Neural cell (in vitro differentiated cells): Measurements from ENCODE around the gene ZNF717. TPM values are rescaled to one million over a fixed set of nuclear protein-coding genes. Genes with fewer than 3 reads are reported as not detected.
"Not testable (repeated sequence)": the region's sequence is repeated elsewhere in the genome, so short reads cannot be mapped to it uniquely, and the experiment has no call there.

ENCODE experiments used
- H2AFZ ChIP-seq: fragments of 200-600, 300-800 bp; sonication (generic), shearing (Covaris generic); 2 replicates; pipeline ENCODE4 v1.6.0; 2014; ENCODE audit warnings: low read depth, mild to moderate bottlenecking, antibody characterized with exemption, low read length, moderate library complexity
- H3F3A ChIP-seq: fragments of 200-600 bp; shearing (Covaris generic); 2 replicates; pipeline ENCODE4 v1.6.1; 2016; ENCODE audit warnings: mild to moderate bottlenecking, moderate library complexity, mixed read lengths, antibody characterized with exemption, low read length; ENCODE audit not compliant: insufficient read depth, poor library complexity, severe bottlenecking
- H3K27ac ChIP-seq: fragments of 200-600, 300-800 bp; sonication (generic), shearing (Covaris generic); 2 replicates; pipeline ENCODE4 v1.5.1; 2014; ENCODE audit warnings: mild to moderate bottlenecking, low read length, moderate library complexity
- H3K27me3 ChIP-seq: fragments of 300-800, 200-600 bp; sonication (generic), shearing (Covaris generic); 2 replicates; pipeline ENCODE4 v1.6.0; 2014; ENCODE audit warnings: mild to moderate bottlenecking, low read depth, low read length, moderate library complexity; ENCODE audit not compliant: insufficient read depth
- H3K36me3 ChIP-seq: fragments of 300-800, 200-600 bp; sonication (generic), shearing (Covaris generic); 2 replicates; pipeline ENCODE4 v1.5.1; 2014; ENCODE audit warnings: mild to moderate bottlenecking, antibody characterized with exemption, low read length, moderate library complexity; ENCODE audit not compliant: insufficient read depth
- H3K4me2 ChIP-seq: fragments of 300-800, 200-600 bp; sonication (generic), shearing (Covaris generic); 2 replicates; pipeline ENCODE4 v1.6.0; 2014; ENCODE audit warnings: mild to moderate bottlenecking, low read length
- H3K4me3 ChIP-seq: fragments of 300-800, 200-600 bp; sonication (generic), shearing (Covaris generic); 2 replicates; pipeline ENCODE4 v1.5.1; 2014; ENCODE audit warnings: mild to moderate bottlenecking, low read length, moderate library complexity
- H3K79me2 ChIP-seq: fragments of 200-600 bp; shearing (Covaris generic); replicated peaks from 2 replicates; pipeline ENCODE4 v1.6.0; 2014; ENCODE audit warnings: mild to moderate bottlenecking, low read length, moderate library complexity; ENCODE audit not compliant: insufficient read depth
- H3K9ac ChIP-seq: fragments of 300-800, 200-600 bp; sonication (generic), shearing (Covaris generic); 2 replicates; pipeline ENCODE4 v1.6.1; 2016; ENCODE audit warnings: mild to moderate bottlenecking, low read length, mixed read lengths
- H3K9me2 ChIP-seq: fragments of 200-600 bp; shearing (Covaris generic); 2 replicates; pipeline ENCODE4 v1.6.1; 2016; ENCODE audit warnings: mild to moderate bottlenecking, low read length, mixed read lengths; ENCODE audit not compliant: insufficient read depth
- H3K9me3 ChIP-seq: fragments of 200-600, 300-800 bp; sonication (generic), shearing (Covaris generic); 2 replicates; pipeline ENCODE4 v1.6.1; 2016; ENCODE audit warnings: mild to moderate bottlenecking, mixed run types, low read length, moderate library complexity, mixed read lengths
- H4K20me1 ChIP-seq: fragments of 200-600 bp; shearing (Covaris generic); 2 replicates; pipeline ENCODE4 v1.6.1; 2016; ENCODE audit warnings: mild to moderate bottlenecking, mixed run types; ENCODE audit not compliant: insufficient read depth
- CTCF ChIP-seq: fragments of 450-650 bp; IDR thresholded peaks from 2 replicates; pipeline ENCODE4 v1.5.1; 2014; ENCODE audit warnings: antibody characterized with exemption, mild to moderate bottlenecking, moderate library complexity; ENCODE audit not compliant: poor library complexity, severe bottlenecking
- EP300 ChIP-seq: fragments of 450-650 bp; conservative IDR thresholded peaks from 2 replicates; pipeline ENCODE4 v1.6.1; 2014; ENCODE audit warnings: antibody characterized with exemption, mild to moderate bottlenecking, moderate library complexity; ENCODE audit not compliant: poor library complexity, severe bottlenecking
- EZH2 ChIP-seq: fragments of 200-600, 300-800 bp; shearing (Covaris generic), sonication (generic); IDR thresholded peaks from 2 replicates; pipeline ENCODE4 v1.6.1; 2014; ENCODE audit warnings: antibody characterized with exemption, low read length, borderline replicate concordance, mild to moderate bottlenecking; ENCODE audit not compliant: insufficient read depth, poor library complexity, severe bottlenecking
- MXI1 ChIP-seq: fragments of 450-650 bp; conservative IDR thresholded peaks from 2 replicates; pipeline ENCODE4 v1.6.1; 2014; ENCODE audit warnings: antibody characterized with exemption, mild to moderate bottlenecking; ENCODE audit not compliant: poor library complexity, severe bottlenecking
- POLR2AphosphoS5 ChIP-seq: IDR thresholded peaks from 2 replicates; pipeline ENCODE4 v1.6.1; 2012
- RAD21 ChIP-seq: fragments of 450-650 bp; conservative IDR thresholded peaks from 2 replicates; pipeline ENCODE4 v1.6.1; 2014; ENCODE audit warnings: antibody characterized with exemption, mild to moderate bottlenecking, moderate library complexity
- REST ChIP-seq: IDR thresholded peaks from 2 replicates; pipeline ENCODE4 v1.6.1; 2012; ENCODE audit warnings: borderline replicate concordance
- SMC3 ChIP-seq: fragments of 450-650 bp; conservative IDR thresholded peaks from 2 replicates; pipeline ENCODE4 v1.6.1; 2014; ENCODE audit warnings: antibody characterized with exemption, mild to moderate bottlenecking, moderate library complexity; ENCODE audit not compliant: poor library complexity
- TAF1 ChIP-seq: IDR thresholded peaks from 2 replicates; pipeline ENCODE4 v1.6.1; 2012; ENCODE audit warnings: low read depth
- polyA plus RNA-seq: library from polyadenylated mRNA; depleted of rRNA; stranded (reverse); fragments of >200 nt; gene quantifications from 2 replicates; pipeline ENCODE4 v1.2.3, GENCODE V29; 2014

The ZNF717 gene
- polyA plus RNA-seq, 1 donor from 2014 or later: 7.0 TPM

- no peaks in the 10 kb centered on the region for H3F3A ChIP-seq
- no peak overlapping the region for H2AFZ ChIP-seq
- H3K9me3 ChIP-seq: no peaks in the 10 kb centered on the region
- H3K4me2 ChIP-seq: no peak overlapping the region
- no peak overlapping the region for H3K27ac ChIP-seq
- H4K20me1 ChIP-seq: no peaks in the 10 kb centered on the region
- no peaks in the 10 kb centered on the region for H3K9me2 ChIP-seq
- no peaks in the 10 kb centered on the region for H3K79me2 ChIP-seq
- H3K9ac ChIP-seq: no peak overlapping the region
- TF ChIP-seq EZH2 (no peak), RAD21 (no peak), REST (no peak), POLR2AphosphoS5 (no peak), SMC3 (no peak), EP300 (no peak), CTCF (no peak), TAF1 (no peak), MXI1 (no peak)
- H3K4me3 ChIP-seq: no peak overlapping the region
- no peaks in the 10 kb centered on the region for H3K27me3 ChIP-seq
- no peaks in the 10 kb centered on the region for H3K36me3 ChIP-seq
Measured at GRCh38 chr3:75781079-75781745, 4.1 kb downstream of the ZNF717 start.

GRCh38 chr3:75777742-75778141 is 7.6 kb downstream of the ZNF717 start:
- not testable (repeated sequence) for H3K79me2 ChIP-seq, H3F3A ChIP-seq, H3K36me3 ChIP-seq, H3K27ac ChIP-seq, H3K4me2 ChIP-seq, H3K27me3 ChIP-seq, H3K9me2 ChIP-seq, H2AFZ ChIP-seq, H4K20me1 ChIP-seq, H3K4me3 ChIP-seq, H3K9me3 ChIP-seq, H3K9ac ChIP-seq

- not testable (repeated sequence) for H3K9me2 ChIP-seq, H3K4me3 ChIP-seq, H3K27me3 ChIP-seq, H3K79me2 ChIP-seq, H3K9ac ChIP-seq, H3K9me3 ChIP-seq, H2AFZ ChIP-seq, H4K20me1 ChIP-seq, H3F3A ChIP-seq, H3K4me2 ChIP-seq, H3K36me3 ChIP-seq, H3K27ac ChIP-seq
Measured at GRCh38 chr3:75771631-75772030, 13.7 kb downstream of the ZNF717 start.
